Iris pigment epithelial cell (primary cell): ENCODE measurements around the gene KRT82.
"Not testable (repeated sequence)": the region's sequence is repeated elsewhere in the genome, so short reads cannot be mapped to it uniquely, and the experiment has no call there.

ENCODE experiments used
- DNase-seq: peaks from one replicate; pipeline ENCODE4 v3.0.0-alpha.2; 2011; ENCODE audit warnings: low read depth

The KRT82 gene

GRCh38 chr12:52405922-52406385 is at the start of gene KRT82:
Gene KRT82 (minus strand): TSS chr12:52406335. CDS start chr12:52406277, 58 bp downstream.
- DNase-seq = no peak

GRCh38 chr12:52455821-52456220 is 49.7 kb upstream of the KRT82 start:
- peak; percentile 50 for DNase-seq

- no peak for DNase-seq
These were observed 48.5 kb upstream of the KRT82 start for GRCh38 chr12:52454411-52455201.

GRCh38 chr12:52452101-52452500 is 46.0 kb upstream of the KRT82 start, which contains the start of gene KRT6B:
Gene KRT6B (minus strand): TSS chr12:52452146. CDS start chr12:52452078, 68 bp downstream.
- no peak for DNase-seq

- DNase-seq = no peak
These were observed 42.1 kb upstream of the KRT82 start for GRCh38 chr12:52448228-52448627.

- not testable (repeated sequence) for DNase-seq
These were observed 41.1 kb upstream of the KRT82 start for GRCh38 chr12:52447196-52447595.

- DNase-seq = no peak
These were observed 40.4 kb upstream of the KRT82 start for GRCh38 chr12:52446367-52447045.

GRCh38 chr12:52445876-52446275 is 39.7 kb upstream of the KRT82 start:
- no peak for DNase-seq

- no peak for DNase-seq
These were observed 38.8 kb upstream of the KRT82 start for GRCh38 chr12:52444647-52445595.

GRCh38 chr12:52443966-52444365 is 37.8 kb upstream of the KRT82 start:
- DNase-seq = no peak

GRCh38 chr12:52442600-52443061 is 36.5 kb upstream of the KRT82 start:
- peak; percentile 14 for DNase-seq

- DNase-seq = no peak
These were observed 35.3 kb upstream of the KRT82 start for GRCh38 chr12:52441320-52441911.

GRCh38 chr12:52440821-52441319 is 34.7 kb upstream of the KRT82 start:
- peak; percentile 7 for DNase-seq

- no peak for DNase-seq
These were observed 33.7 kb upstream of the KRT82 start for GRCh38 chr12:52439845-52440244.

- DNase-seq = no peak
These were observed 33.3 kb upstream of the KRT82 start for GRCh38 chr12:52439420-52439819.

- no peak for DNase-seq
These were observed 32.5 kb upstream of the KRT82 start for GRCh38 chr12:52438305-52439301.

- DNase-seq = no peak
These were observed 31.4 kb upstream of the KRT82 start for GRCh38 chr12:52437508-52437907.

- DNase-seq = no peak
These were observed 30.8 kb upstream of the KRT82 start for GRCh38 chr12:52436828-52437474.

- DNase-seq = no peak
These were observed 30.1 kb upstream of the KRT82 start for GRCh38 chr12:52436000-52436827.
